MCF 10A (cell line): ENCODE measurements around the gene PALLD. TPM values are rescaled to one million over a fixed set of nuclear protein-coding genes. Genes with fewer than 3 reads are reported as not detected.

Source experiments
- BruUV-seq: library from RNA; stranded (reverse); fragments of 400-500 nt; replicated peaks from 2 replicates; lab custom pipeline; 2021; lab: Mats Ljungman, UMichigan
- CTCF ChIA-PET: fragments of 300-600 bp; sonication (Branson Sonifier 250); formaldehyde crosslinking; extraction: SDS; loops from one replicate; lab custom pipeline; 2021; ENCODE audit warnings: antibody characterized with exemption, inconsistent platforms; lab: Yijun Ruan, JAX
- POLR2A ChIA-PET: fragments of 300-600, 350-650 bp; sonication (Branson Sonifier 250); formaldehyde crosslinking; extraction: SDS; loops from one replicate; lab custom pipeline; 2020; ENCODE audit warnings: antibody characterized with exemption, inconsistent platforms; lab: Yijun Ruan, JAX
- DNase-seq: peaks from one replicate; pipeline ENCODE4 v3.0.0-alpha.2; 2018; ENCODE audit not compliant: unreplicated experiment
- H3K27ac Mint-ChIP-seq: one replicate; pipeline ENCODE4 v1.8.0; 2022; ENCODE audit warnings: mild to moderate bottlenecking, low read depth, mixed read lengths; ENCODE audit not compliant: unreplicated experiment
- H3K27me3 Mint-ChIP-seq: one replicate; pipeline ENCODE4 v1.8.0; 2022; ENCODE audit warnings: mixed read lengths; ENCODE audit not compliant: insufficient read depth, unreplicated experiment
- H3K36me3 Mint-ChIP-seq: one replicate; pipeline ENCODE4 v1.8.0; 2022; ENCODE audit warnings: mild to moderate bottlenecking, moderate library complexity, mixed read lengths; ENCODE audit not compliant: insufficient read depth, unreplicated experiment
- H3K4me1 Mint-ChIP-seq: one replicate; pipeline ENCODE4 v1.8.0; 2022; ENCODE audit warnings: mixed read lengths; ENCODE audit not compliant: insufficient read depth, unreplicated experiment
- H3K4me3 Mint-ChIP-seq: one replicate; pipeline ENCODE4 v1.8.0; 2022; ENCODE audit warnings: mild to moderate bottlenecking, moderate library complexity, mixed read lengths; ENCODE audit not compliant: unreplicated experiment
- H3K9me3 Mint-ChIP-seq: one replicate; pipeline ENCODE4 v1.8.0; 2022; ENCODE audit warnings: mixed read lengths; ENCODE audit not compliant: unreplicated experiment
- CTCF ChIP-seq: fragments of 200-600 bp; IDR thresholded peaks from one replicate; pipeline ENCODE4 v1.8.0; 2022; ENCODE audit warnings: antibody characterized with exemption, mild to moderate bottlenecking; ENCODE audit not compliant: unreplicated experiment
- intact Hi-C: fragments of 100-400 bp; cut with micrococcal nuclease; formaldehyde crosslinking; loops from 2 replicates; pipeline ENCODE4 v1.14.1; 2022
- total RNA-seq: library from RNA; stranded (reverse); gene quantifications from 2 replicates; pipeline ENCODE4 v1.2.3, GENCODE V29; 2022

PALLD gene
- total RNA-seq, 1 experiment from 2014 or later, result 191 TPM

GRCh38 chr4:168693750-168694490 lies 197.1 kb downstream of the PALLD start:
- DNase-seq, result no peak
- H3K27ac Mint-ChIP-seq, result no peak overlapping the region
- ChIA-PET CTCF (interaction anchor here (0.5 to 2.1 kb wide), 7 partner anchors 11 to 375 kb away, joined by 3 to 10 read pairs (median 3); partner anchors contain the start of gene DDX60), POLR2A (interaction anchor here (0.6 kb wide), 2 partner anchors 11 to 151 kb away, joined by 3 read pairs; no protein-coding TSS in a partner anchor)
- no peaks in the 10 kb centered on the region for H3K9me3 Mint-ChIP-seq
- H3K4me1 Mint-ChIP-seq, result peaks cover 6% of the 10 kb centered on the region
- H3K4me3 Mint-ChIP-seq, result no peak overlapping the region
- H3K27me3 Mint-ChIP-seq, result no peaks in the 10 kb centered on the region
- no peak for TF ChIP-seq CTCF
- H3K36me3 Mint-ChIP-seq, result no peaks in the 10 kb centered on the region
- no TSS peak for BruUV-seq
- intact Hi-C loops, result loop anchor here (5.0 kb wide), 1 partner anchor 107 kb away; no protein-coding TSS in a partner anchor

- no TSS peak for BruUV-seq
- H3K4me3 Mint-ChIP-seq, result no peak overlapping the region
- CTCF ChIA-PET, result interaction anchor here (0.6 to 2.1 kb wide), 6 partner anchors 28 to 228 kb away, joined by 3 to 10 read pairs (median 3); no protein-coding TSS in a partner anchor
- POLR2A ChIA-PET, result interaction anchor here (0.6 kb wide), 1 partner anchor 10 kb away, joined by 3 read pairs; no protein-coding TSS in a partner anchor
- H3K27ac Mint-ChIP-seq, result no peak overlapping the region
- intact Hi-C loops, result loop anchor here (5.0 kb wide), 1 partner anchor 107 kb away; no protein-coding TSS in a partner anchor
- H3K27me3 Mint-ChIP-seq, result no peaks in the 10 kb centered on the region
- TF ChIP-seq CTCF, result no peak
- no peak for DNase-seq
- H3K9me3 Mint-ChIP-seq, result no peaks in the 10 kb centered on the region
- H3K4me1 Mint-ChIP-seq, result peaks cover 6% of the 10 kb centered on the region
- no peaks in the 10 kb centered on the region for H3K36me3 Mint-ChIP-seq
Measured at GRCh38 chr4:168694667-168695066, 197.8 kb downstream of the PALLD start.

- intact Hi-C loops, result no loop called here
- no peak overlapping the region for H3K4me3 Mint-ChIP-seq
- no peaks in the 10 kb centered on the region for H3K36me3 Mint-ChIP-seq
- TF ChIP-seq CTCF, result no peak
- no peak overlapping the region for H3K27ac Mint-ChIP-seq
- no peak for DNase-seq
- no peaks in the 10 kb centered on the region for H3K9me3 Mint-ChIP-seq
- ChIA-PET CTCF (interaction anchor here (0.7 to 2.1 kb wide), 4 partner anchors 15 to 216 kb away, joined by 3 to 10 read pairs (median 3); no protein-coding TSS in a partner anchor), POLR2A (no interaction called here)
- no peaks in the 10 kb centered on the region for H3K27me3 Mint-ChIP-seq
- peaks cover 6% of the 10 kb centered on the region for H3K4me1 Mint-ChIP-seq
- BruUV-seq, result no TSS peak
Measured at GRCh38 chr4:168695288-168695687, 198.4 kb downstream of the PALLD start.

- peaks cover 6% of the 10 kb centered on the region for H3K4me1 Mint-ChIP-seq
- no peaks in the 10 kb centered on the region for H3K9me3 Mint-ChIP-seq
- no peak overlapping the region for H3K27ac Mint-ChIP-seq
- no peak overlapping the region for H3K4me3 Mint-ChIP-seq
- no peak for TF ChIP-seq CTCF
- no peaks in the 10 kb centered on the region for H3K36me3 Mint-ChIP-seq
- no TSS peak for BruUV-seq
- H3K27me3 Mint-ChIP-seq, result no peaks in the 10 kb centered on the region
- ChIA-PET POLR2A (interaction anchor here (0.8 kb wide), 1 partner anchor 49 kb away, joined by 3 read pairs; no protein-coding TSS in a partner anchor), CTCF (interaction anchor here (0.6 to 1.6 kb wide), 5 partner anchors 13 to 111 kb away, joined by 3 to 5 read pairs (median 4); no protein-coding TSS in a partner anchor)
- intact Hi-C loops, result no loop called here
- no peak for DNase-seq
Measured at GRCh38 chr4:168696280-168696679, 199.4 kb downstream of the PALLD start.
